OCI-LY1 (cell line): ENCODE results near the gene GLG1.
A peak's percentile ranks its signal among the peaks of the same experiment; 100 is the strongest.

Experiments
- H2AFZ ChIP-seq: fragments of 200-600 bp; sonication (generic), shearing (Covaris generic); 2 replicates; pipeline ENCODE4 v1.6.0; 2014; ENCODE audit warnings: antibody characterized with exemption, mild to moderate bottlenecking, low read length
- H3F3A ChIP-seq: fragments of 200-600 bp; sonication (generic), shearing (Covaris generic); 2 replicates; pipeline ENCODE4 v1.6.0; 2014; ENCODE audit warnings: mild to moderate bottlenecking, antibody characterized with exemption, low read length, moderate library complexity; ENCODE audit not compliant: insufficient read depth
- H3K27ac ChIP-seq: fragments of 200-600 bp; sonication (generic); 2 replicates; pipeline ENCODE4 v1.5.1; 2014; ENCODE audit warnings: low read length, mixed run types, mild to moderate bottlenecking, low read depth; ENCODE audit not compliant: poor library complexity, severe bottlenecking
- H3K27me3 ChIP-seq: fragments of 200-600 bp; sonication (generic); 2 replicates; pipeline ENCODE4 v1.6.0; 2014; ENCODE audit warnings: antibody characterized with exemption, mild to moderate bottlenecking, low read length, moderate library complexity; ENCODE audit not compliant: insufficient read depth
- H3K36me3 ChIP-seq: fragments of 200-600 bp; sonication (generic); 2 replicates; pipeline ENCODE4 v1.6.1; 2014; ENCODE audit warnings: mild to moderate bottlenecking, antibody characterized with exemption, low read length, moderate library complexity, mixed read lengths; ENCODE audit not compliant: insufficient read depth
- H3K4me1 ChIP-seq: fragments of 200-600 bp; sonication (generic); 2 replicates; pipeline ENCODE4 v1.5.1; 2014; ENCODE audit warnings: mild to moderate bottlenecking, low read length, moderate library complexity; ENCODE audit not compliant: insufficient read depth, severe bottlenecking
- H3K4me2 ChIP-seq: fragments of 200-600 bp; sonication (generic), shearing (Covaris generic); 2 replicates; pipeline ENCODE4 v1.6.1; 2014; ENCODE audit warnings: low read length
- H3K4me3 ChIP-seq: fragments of 200-600 bp; sonication (generic); 2 replicates; pipeline ENCODE4 v1.5.1; 2014; ENCODE audit warnings: low read length, low read depth, mild to moderate bottlenecking, mixed read lengths; ENCODE audit not compliant: poor library complexity, severe bottlenecking
- H3K79me2 ChIP-seq: fragments of 200-600 bp; shearing (Covaris generic); 2 replicates; pipeline ENCODE4 v1.6.1; 2016; ENCODE audit warnings: mixed run types, low read length, mixed read lengths; ENCODE audit not compliant: insufficient read depth
- H3K9ac ChIP-seq: fragments of 200-600 bp; sonication (generic), shearing (Covaris generic); 2 replicates; pipeline ENCODE4 v1.6.1; 2014; ENCODE audit warnings: mild to moderate bottlenecking, low read length, mixed read lengths
- H3K9me2 ChIP-seq: fragments of 200-600 bp; sonication (generic), shearing (Covaris generic); 2 replicates; pipeline ENCODE4 v1.6.1; 2014; ENCODE audit warnings: low read depth, mild to moderate bottlenecking, low read length, mixed read lengths
- H3K9me3 ChIP-seq: fragments of 200-600 bp; shearing (Covaris generic); 2 replicates; pipeline ENCODE4 v1.6.1; 2014; ENCODE audit warnings: low read length, mixed read lengths
- H4K20me1 ChIP-seq: fragments of 200-600 bp; sonication (generic), shearing (Covaris generic); 2 replicates; pipeline ENCODE4 v1.6.0; 2016; ENCODE audit warnings: mild to moderate bottlenecking, low read length; ENCODE audit not compliant: insufficient read depth
- EZH2 ChIP-seq: fragments of 200-600 bp; sonication (generic), shearing (Covaris generic); IDR thresholded peaks from 2 replicates; pipeline ENCODE4 v1.8.0; 2017; ENCODE audit warnings: borderline replicate concordance, mixed run types, mild to moderate bottlenecking, antibody characterized with exemption, low read length, moderate library complexity, mixed read lengths
- TF ChIP-seq, protein P1 (sequence below): fragments of 200-600 bp; sonication (generic), shearing (Covaris generic); IDR thresholded peaks from 2 replicates; pipeline ENCODE4 v1.5.1; 2017; ENCODE audit warnings: mild to moderate bottlenecking, antibody characterized with exemption, low read length, moderate library complexity, mixed read lengths

The GLG1 gene

GRCh38 chr16:74511961-74512360 lies 95.0 kb downstream of the GLG1 start:
- Histone ChIP-seq H4K20me1 (no peaks in the 10 kb centered on the region), H3K9me2 (no peaks in the 10 kb centered on the region), H3K4me2 (no peak overlapping the region), H3K9ac (no peak overlapping the region), H3K79me2 (0 out of 2 replicates have a peak, but pooled peaks cover 9% of the 10 kb centered on the region), H3K27me3 (no peaks in the 10 kb centered on the region), H3F3A (no peaks in the 10 kb centered on the region), H2AFZ (no peak overlapping the region), H3K27ac (no peak overlapping the region), H3K36me3 (peaks cover 2% of the 10 kb centered on the region; the same call in 1 of the 2 replicates), H3K4me3 (no peak overlapping the region), H3K9me3 (no peaks in the 10 kb centered on the region), H3K4me1 (no peaks in the 10 kb centered on the region)
- TF ChIP-seq EZH2, result no peak
- TF ChIP-seq, protein P1, sequence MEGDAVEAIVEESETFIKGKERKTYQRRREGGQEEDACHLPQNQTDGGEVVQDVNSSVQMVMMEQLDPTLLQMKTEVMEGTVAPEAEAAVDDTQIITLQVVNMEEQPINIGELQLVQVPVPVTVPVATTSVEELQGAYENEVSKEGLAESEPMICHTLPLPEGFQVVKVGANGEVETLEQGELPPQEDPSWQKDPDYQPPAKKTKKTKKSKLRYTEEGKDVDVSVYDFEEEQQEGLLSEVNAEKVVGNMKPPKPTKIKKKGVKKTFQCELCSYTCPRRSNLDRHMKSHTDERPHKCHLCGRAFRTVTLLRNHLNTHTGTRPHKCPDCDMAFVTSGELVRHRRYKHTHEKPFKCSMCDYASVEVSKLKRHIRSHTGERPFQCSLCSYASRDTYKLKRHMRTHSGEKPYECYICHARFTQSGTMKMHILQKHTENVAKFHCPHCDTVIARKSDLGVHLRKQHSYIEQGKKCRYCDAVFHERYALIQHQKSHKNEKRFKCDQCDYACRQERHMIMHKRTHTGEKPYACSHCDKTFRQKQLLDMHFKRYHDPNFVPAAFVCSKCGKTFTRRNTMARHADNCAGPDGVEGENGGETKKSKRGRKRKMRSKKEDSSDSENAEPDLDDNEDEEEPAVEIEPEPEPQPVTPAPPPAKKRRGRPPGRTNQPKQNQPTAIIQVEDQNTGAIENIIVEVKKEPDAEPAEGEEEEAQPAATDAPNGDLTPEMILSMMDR, result no peak

- Histone ChIP-seq H3K79me2 (no peaks in the 10 kb centered on the region), H3K4me3 (no peak overlapping the region), H2AFZ (no peak overlapping the region), H3K9me3 (no peaks in the 10 kb centered on the region), H3F3A (no peaks in the 10 kb centered on the region), H4K20me1 (no peaks in the 10 kb centered on the region), H3K4me1 (peaks cover 36% of the 10 kb centered on the region), H3K9ac (no peak overlapping the region), H3K27ac (no peak overlapping the region), H3K27me3 (no peaks in the 10 kb centered on the region), H3K36me3 (peaks cover 12% of the 10 kb centered on the region; the same call in 1 of the 2 replicates), H3K9me2 (no peaks in the 10 kb centered on the region), H3K4me2 (no peak overlapping the region)
- TF ChIP-seq, protein P1, result no peak
- TF ChIP-seq EZH2, result no peak
Observed at GRCh38 chr16:74505011-74505410, 101.9 kb downstream of the GLG1 start.

DNA sequence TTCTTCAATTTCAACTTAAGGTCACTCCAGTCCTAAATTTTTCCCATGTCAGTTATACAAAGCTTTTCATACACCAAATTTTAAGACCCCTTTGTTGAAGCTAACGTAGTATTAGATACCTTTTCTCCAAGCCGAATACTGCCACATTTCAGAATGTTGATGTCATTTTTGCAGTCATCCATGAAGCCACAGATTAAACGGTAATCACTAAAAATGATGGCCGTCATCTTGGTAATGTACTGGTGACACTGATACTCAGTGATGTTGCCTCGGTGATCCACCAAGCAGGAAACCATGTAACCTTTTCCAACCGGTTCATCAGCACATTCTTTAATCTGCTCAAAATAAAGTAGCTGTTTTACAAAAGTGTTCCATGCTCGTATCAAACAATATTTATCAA lies 103.5 kb downstream of the GLG1 start:
- Histone ChIP-seq H3K27ac (peak overlapping the region; percentile 72), H2AFZ (no peak overlapping the region), H3K79me2 (no peaks in the 10 kb centered on the region), H3K4me2 (no peak overlapping the region; the same call in 1 of the 2 replicates), H3F3A (no peaks in the 10 kb centered on the region), H3K9me2 (no peaks in the 10 kb centered on the region), H3K27me3 (no peaks in the 10 kb centered on the region), H3K9ac (no peak overlapping the region; the same call in 1 of the 2 replicates), H4K20me1 (no peaks in the 10 kb centered on the region), H3K4me3 (no peak overlapping the region), H3K4me1 (peaks cover 36% of the 10 kb centered on the region), H3K36me3 (peaks cover 12% of the 10 kb centered on the region; the same call in 1 of the 2 replicates), H3K9me3 (no peaks in the 10 kb centered on the region)
- TF ChIP-seq, protein P1, result no peak
- TF ChIP-seq EZH2, result no peak
